A549 (cell line): ENCODE measurements around the gene SLC8A2. TPM values are rescaled to one million over a fixed set of nuclear protein-coding genes. Genes with fewer than 3 reads are reported as not detected.
A peak's percentile ranks its signal among the peaks of the same experiment; 100 is the strongest.

Source experiments
- ATAC-seq, 2 experiments: fragments of 200-7000 bp in 1 of 2; fragments of >200 bp in 1 of 2; cut with Nextera tagmentation in 1 of 2; cut with Tn5 transposase in 1 of 2; 3 replicates each; pipeline versions ENCODE4 v1.8.0 to v1.9.1; 2018 to 2020; ENCODE audit warnings: mild to moderate bottlenecking in 1 of 2, moderate library complexity in 1 of 2
- CTCF ChIA-PET: fragments of 300-600 bp; sonication (Branson Sonifier 250); formaldehyde crosslinking; extraction: SDS; loops from one replicate; lab custom pipeline; 2021; ENCODE audit warnings: antibody characterized with exemption, inconsistent platforms; lab: Yijun Ruan, JAX
- POLR2A ChIA-PET: fragments of 350-600 bp; formaldehyde crosslinking; extraction: SDS; loops from one replicate; lab custom pipeline; 2021; ENCODE audit warnings: antibody characterized with exemption, inconsistent platforms; lab: Yijun Ruan, JAX
- DNase-seq, 2 experiments: peaks; one replicate each; pipeline versions ENCODE4 v3.0.0 to v3.0.0-alpha.2; 2011 to 2016; ENCODE audit warnings: low read depth in 1 of 2, low spot score in 1 of 2
- FAIRE-seq: peaks from 2 replicates; lab custom pipeline; 2011; peaks lifted over from hg19 to GRCh38; lab: Jason Lieb, UNC
- H3K27ac ChIP-seq, 2 experiments: fragments of >200 bp; sonication (Bioruptor Twin); formaldehyde crosslinking; 3 replicates each; pipeline ENCODE4 v1.5.1; 2016 to 2017
- H3K4me1 ChIP-seq: fragments of >200 bp; sonication (Bioruptor Twin); formaldehyde crosslinking; 3 replicates; pipeline ENCODE4 v1.6.1; 2016
- H3K4me2 ChIP-seq: fragments of >200 bp; sonication (Bioruptor Twin); formaldehyde crosslinking; 3 replicates; pipeline ENCODE4 v1.6.1; 2016
- H3K4me3 ChIP-seq: fragments of >200 bp; sonication (Bioruptor Twin); formaldehyde crosslinking; 3 replicates; pipeline ENCODE4 v1.5.1; 2016
- H3K9me3 ChIP-seq: fragments of >200 bp; sonication (Bioruptor Twin); formaldehyde crosslinking; 3 replicates; pipeline ENCODE4 v1.6.1; 2016
- ATOH8 ChIP-seq: fragments of 250-450 bp; sonication (Bioruptor Pico); IDR thresholded peaks from 2 replicates; pipeline ENCODE4 v1.5.0; 2020; ENCODE audit warnings: low read depth, mild to moderate bottlenecking, moderate library complexity
- CHD4 ChIP-seq: fragments of 200-600 bp; sonication (generic); IDR thresholded peaks from 2 replicates; pipeline ENCODE4 v1.6.1; 2016; ENCODE audit warnings: antibody characterized with exemption, mild to moderate bottlenecking, borderline replicate concordance
- E2F6 ChIP-seq: IDR thresholded peaks from 2 replicates; pipeline ENCODE4 v1.6.1; 2012; ENCODE audit warnings: low read depth, borderline replicate concordance
- EHMT2 ChIP-seq: fragments of 200-600 bp; sonication (generic); IDR thresholded peaks from 2 replicates; pipeline ENCODE4 v1.6.1; 2016; ENCODE audit warnings: antibody characterized with exemption, low read depth, mild to moderate bottlenecking, moderate library complexity
- ESRRA ChIP-seq: fragments of 150-350 bp; IDR thresholded peaks from 2 replicates; pipeline ENCODE4 v1.6.1; 2014; ENCODE audit warnings: mild to moderate bottlenecking, low read length, borderline replicate concordance
- FOSB ChIP-seq: fragments of 250-450 bp; sonication (Bioruptor Pico); IDR thresholded peaks from 2 replicates; pipeline ENCODE4 v1.5.0; 2020; ENCODE audit warnings: mild to moderate bottlenecking, moderate library complexity
- GATA3 ChIP-seq: IDR thresholded peaks from 2 replicates; pipeline ENCODE4 v1.6.1; 2012; ENCODE audit warnings: borderline replicate concordance
- HEYL ChIP-seq: fragments of 250-450 bp; sonication (Bioruptor Pico); IDR thresholded peaks from 2 replicates; pipeline ENCODE4 v1.8.0; 2021; ENCODE audit warnings: mild to moderate bottlenecking, moderate library complexity
- HMGXB4 ChIP-seq: fragments of 250-450 bp; sonication (Bioruptor Pico); IDR thresholded peaks from 2 replicates; pipeline ENCODE4 v1.5.0; 2021; ENCODE audit warnings: mild to moderate bottlenecking, moderate library complexity, borderline replicate concordance
- HOXA7 ChIP-seq: fragments of 250-450 bp; sonication (Bioruptor Pico); IDR thresholded peaks from 2 replicates; pipeline ENCODE4 v1.5.0; 2020; ENCODE audit warnings: mild to moderate bottlenecking, moderate library complexity
- HOXB5 ChIP-seq: fragments of 250-450 bp; sonication (Bioruptor Pico); IDR thresholded peaks from 2 replicates; pipeline ENCODE4 v1.5.0; 2020; ENCODE audit warnings: mild to moderate bottlenecking, moderate library complexity
- JUN ChIP-seq, 2 experiments: fragments of >200 bp; sonication (Bioruptor Twin); formaldehyde crosslinking; IDR thresholded peaks; 2 replicates in 1 of 2; 3 replicates in 1 of 2; pipeline ENCODE4 v1.6.1; 2016 to 2017
- JUNB ChIP-seq: fragments of >200 bp; sonication (Bioruptor Twin); formaldehyde crosslinking; IDR thresholded peaks from 2 replicates; pipeline ENCODE4 v1.6.1; 2016
- KDM1A ChIP-seq: fragments of 200-600 bp; sonication (generic); IDR thresholded peaks from 2 replicates; pipeline ENCODE4 v1.6.1; 2016; ENCODE audit warnings: low read depth, mild to moderate bottlenecking
- KDM5A ChIP-seq: fragments of 200-600 bp; sonication (generic); IDR thresholded peaks from 2 replicates; pipeline ENCODE4 v1.6.1; 2016; ENCODE audit warnings: antibody characterized with exemption, mild to moderate bottlenecking
- MAX ChIP-seq: IDR thresholded peaks from 2 replicates; pipeline ENCODE4 v1.6.1; 2012
- MAZ ChIP-seq: fragments of 150-350 bp; IDR thresholded peaks from 2 replicates; pipeline ENCODE4 v1.6.1; 2014; ENCODE audit warnings: antibody characterized with exemption, low read depth, low read length, borderline replicate concordance
- MYC ChIP-seq: IDR thresholded peaks from 2 replicates; pipeline ENCODE4 v1.6.1; 2012; ENCODE audit warnings: mild to moderate bottlenecking, inconsistent platforms, low read length, improper control_type of control experiment, borderline replicate concordance
- NFE2L2 ChIP-seq: fragments of 150-350 bp; conservative IDR thresholded peaks from 2 replicates; pipeline ENCODE4 v1.6.1; 2014; ENCODE audit warnings: low read length
- NR3C1 ChIP-seq: fragments of >200 bp; sonication (Bioruptor Twin); formaldehyde crosslinking; IDR thresholded peaks from 3 replicates; pipeline ENCODE4 v1.6.1; 2017
- PBX3 ChIP-seq: IDR thresholded peaks from 2 replicates; pipeline ENCODE4 v1.6.1; 2012
- PHF8 ChIP-seq: fragments of 200-600 bp; sonication (generic); IDR thresholded peaks from 2 replicates; pipeline ENCODE4 v1.6.1; 2016; ENCODE audit warnings: low read depth, mild to moderate bottlenecking, antibody characterized with exemption, moderate library complexity, borderline replicate concordance
- POLR2A ChIP-seq: IDR thresholded peaks from 2 replicates; pipeline ENCODE4 v1.6.1; 2012; ENCODE audit warnings: mild to moderate bottlenecking, low read length
- POLR2AphosphoS2 ChIP-seq: conservative IDR thresholded peaks from 2 replicates; pipeline ENCODE4 v1.6.1; 2012; ENCODE audit warnings: low read length, improper control_type of control experiment, inconsistent platforms
- RARB ChIP-seq: fragments of 250-450 bp; sonication (Bioruptor Pico); IDR thresholded peaks from 2 replicates; pipeline ENCODE4 v1.8.0; 2021; ENCODE audit warnings: mild to moderate bottlenecking, moderate library complexity
- REST ChIP-seq: fragments of 200-600 bp; sonication (generic); IDR thresholded peaks from 2 replicates; pipeline ENCODE4 v1.6.1; 2016; ENCODE audit warnings: antibody characterized with exemption, mild to moderate bottlenecking, moderate library complexity
- RFX5 ChIP-seq: fragments of 450-650 bp; IDR thresholded peaks from 2 replicates; pipeline ENCODE4 v1.7.1; 2014; ENCODE audit warnings: antibody characterized with exemption, mild to moderate bottlenecking, moderate library complexity
- TFCP2L1 ChIP-seq: fragments of 250-450 bp; sonication (Bioruptor Pico); IDR thresholded peaks from 2 replicates; pipeline ENCODE4 v1.5.0; 2021; ENCODE audit warnings: mild to moderate bottlenecking
- USF2 ChIP-seq: fragments of 450-650 bp; IDR thresholded peaks from 2 replicates; pipeline ENCODE4 v1.6.1; 2014; ENCODE audit warnings: antibody characterized with exemption
- ZFP36 ChIP-seq: fragments of 450-650 bp; IDR thresholded peaks from 2 replicates; pipeline ENCODE4 v1.6.1; 2014; ENCODE audit warnings: borderline replicate concordance; ENCODE audit not compliant: partially characterized antibody
- ZNF302 ChIP-seq: fragments of 250-450 bp; sonication (Bioruptor Pico); IDR thresholded peaks from 2 replicates; pipeline ENCODE4 v1.9.0; 2021; ENCODE audit warnings: inconsistent platforms, mild to moderate bottlenecking, moderate library complexity
- ZSCAN20 ChIP-seq: fragments of 250-450 bp; sonication (Bioruptor Pico); IDR thresholded peaks from 2 replicates; pipeline ENCODE4 v1.8.0; 2022; ENCODE audit warnings: mild to moderate bottlenecking, moderate library complexity
- WGBS: methylation state at CpG from one replicate; pipeline ENCODE4 v1.1.6; 2017; ENCODE audit errors: missing lambda C conversion rate; 5-methylcytosine and 5-hydroxymethylcytosine counted together
- polyA plus RNA-seq, 4 experiments: library from polyadenylated mRNA; depleted of rRNA in 3 of 4; stranded (reverse); fragments of >200 nt; fragmentation: RNase III in 1 of 4; extraction: RNeasy Plus Mini Kit Qiagen cat#74134 plus additional on column Dnase treatment in 1 of 4; gene quantifications; 2 replicates in 3 of 4; 3 replicates in 1 of 4; pipeline ENCODE4 v1.2.3, GENCODE V29; 2011 to 2017

SLC8A2 gene
- polyA plus RNA-seq, 2 of the 4 experiments (the other 2 are of a cell fraction), result 0.15 to 0.35 TPM

- ATAC-seq (peak; percentile 87 to 96), FAIRE-seq (peak; percentile 67), DNase-seq (peak; percentile 100)
- Histone ChIP-seq H3K27ac (peak within 1 kb of the TSS; percentile 90 to 92), H3K4me3 (peak within 1 kb of the TSS; percentile 89), H3K4me2 (peak within 1 kb of the TSS; percentile 97), H3K9me3 (no peaks in the 10 kb centered on the region), H3K4me1 (peaks cover 28% of the 10 kb centered on the region)
- 2% methylated on average over 38 of the region's 78 CpGs for whole genome bisulfite sequencing
- ChIA-PET POLR2A (interaction anchor here (0.6 to 2.4 kb wide), 4 partner anchors 31 to 166 kb away, joined by 3 to 13 read pairs (median 4); partner anchors contain the start of genes BICRA, DHX34 and KPTN), CTCF (interaction anchor here (0.5 to 6.8 kb wide), 65 partner anchors 9 to 282 kb away, joined by 3 to 78 read pairs (median 7); partner anchors contain the start of gene KPTN)
- no peak for TF ChIP-seq REST
- TF ChIP-seq ESRRA, result no peak
- peak; percentile 67 for TF ChIP-seq POLR2A
- TF ChIP-seq KDM5A, result no peak
- peak; percentile 90 for TF ChIP-seq MAX
- TF ChIP-seq E2F6, result peak; percentile 72; the same call in 1 of the 2 replicates
- no peak for TF ChIP-seq ZSCAN20
- TF ChIP-seq EHMT2, result no peak
- TF ChIP-seq JUN (IDR thresholded peaks at IDR 0.05), result peak; percentile 16 to 82; a peak in 3 of 5 replicates
- peak; percentile 100 for TF ChIP-seq USF2
- no peak for TF ChIP-seq CHD4
- no peak for TF ChIP-seq ATOH8 (CRISPR knock-in tag)
- TF ChIP-seq FOSB, result no peak
- TF ChIP-seq HEYL (CRISPR knock-in tag), result no peak
- TF ChIP-seq NFE2L2, result no peak
- TF ChIP-seq NR3C1, result no peak
- TF ChIP-seq MAZ, result no peak
- 0 out of 2 replicates have a peak, but pooled peaks have one; percentile 37 for TF ChIP-seq HOXB5 (CRISPR knock-in tag)
- TF ChIP-seq RFX5, result peak; percentile 57
- TF ChIP-seq KDM1A, result no peak
- TF ChIP-seq HOXA7 (CRISPR knock-in tag), result no peak
- no peak for TF ChIP-seq MYC
- TF ChIP-seq POLR2AphosphoS2, result no peak
- no peak for TF ChIP-seq TFCP2L1
- peak; percentile 61; the same call in 1 of the 2 replicates for TF ChIP-seq PBX3
- TF ChIP-seq RARB (CRISPR knock-in tag), result no peak
- peak; percentile 60 for TF ChIP-seq GATA3
- TF ChIP-seq PHF8, result 0 out of 2 replicates have a peak, but pooled peaks have one; percentile 13
- no peak for TF ChIP-seq HMGXB4 (CRISPR knock-in tag)
- TF ChIP-seq ZNF302 (CRISPR knock-in tag), result no peak
- TF ChIP-seq JUNB, result no peak
- TF ChIP-seq ZFP36, result no peak
These were observed 43.3 kb upstream of the SLC8A2 start, which contains the start of gene NAPA for GRCh38 chr19:47514869-47515588. TSS of gene NAPA (minus strand) at chr19:47515063. CDS start at chr19:47514940, 123 bp downstream.
